ENCODE results near the gene PLCB3.

PLCB3 gene

GRCh38 chr11:64287676-64288352 lies 36.5 kb downstream of the PLCB3 start:
- no peak for DNase-seq (ENCODE audit: low read depth)

- DNase-seq (ENCODE audit: low read depth), result no peak
These were observed 37.0 kb downstream of the PLCB3 start for GRCh38 chr11:64288353-64288750.

DNA sequence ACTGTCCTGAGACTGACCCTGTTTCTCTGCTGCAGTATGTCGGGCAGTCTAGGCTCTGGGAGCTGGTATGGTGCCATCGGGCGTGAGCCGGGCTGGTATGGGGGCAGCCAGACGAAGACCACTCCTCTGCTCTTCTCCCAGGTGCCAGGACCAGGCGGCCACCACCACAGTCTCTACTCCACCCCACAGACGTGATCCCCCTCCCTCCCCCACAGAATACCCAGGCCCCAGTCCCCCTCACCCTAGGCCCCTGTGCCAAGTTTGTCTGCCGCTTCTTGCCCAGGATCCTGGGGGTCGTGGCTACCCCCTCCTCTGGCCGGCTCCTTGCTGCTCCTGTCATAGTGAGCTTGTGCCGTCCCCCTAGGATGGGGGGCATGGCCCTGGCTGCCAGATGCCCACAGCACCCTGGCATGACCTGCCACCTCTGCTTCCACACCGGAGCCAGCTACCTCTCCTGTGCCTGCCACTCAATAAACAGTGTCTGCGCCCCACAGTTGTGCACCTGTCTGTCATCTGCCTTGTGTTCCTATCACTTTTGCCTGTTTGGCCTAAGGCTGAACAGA lies 37.8 kb downstream of the PLCB3 start:
- DNase-seq (ENCODE audit: low read depth), result no peak

DNA sequence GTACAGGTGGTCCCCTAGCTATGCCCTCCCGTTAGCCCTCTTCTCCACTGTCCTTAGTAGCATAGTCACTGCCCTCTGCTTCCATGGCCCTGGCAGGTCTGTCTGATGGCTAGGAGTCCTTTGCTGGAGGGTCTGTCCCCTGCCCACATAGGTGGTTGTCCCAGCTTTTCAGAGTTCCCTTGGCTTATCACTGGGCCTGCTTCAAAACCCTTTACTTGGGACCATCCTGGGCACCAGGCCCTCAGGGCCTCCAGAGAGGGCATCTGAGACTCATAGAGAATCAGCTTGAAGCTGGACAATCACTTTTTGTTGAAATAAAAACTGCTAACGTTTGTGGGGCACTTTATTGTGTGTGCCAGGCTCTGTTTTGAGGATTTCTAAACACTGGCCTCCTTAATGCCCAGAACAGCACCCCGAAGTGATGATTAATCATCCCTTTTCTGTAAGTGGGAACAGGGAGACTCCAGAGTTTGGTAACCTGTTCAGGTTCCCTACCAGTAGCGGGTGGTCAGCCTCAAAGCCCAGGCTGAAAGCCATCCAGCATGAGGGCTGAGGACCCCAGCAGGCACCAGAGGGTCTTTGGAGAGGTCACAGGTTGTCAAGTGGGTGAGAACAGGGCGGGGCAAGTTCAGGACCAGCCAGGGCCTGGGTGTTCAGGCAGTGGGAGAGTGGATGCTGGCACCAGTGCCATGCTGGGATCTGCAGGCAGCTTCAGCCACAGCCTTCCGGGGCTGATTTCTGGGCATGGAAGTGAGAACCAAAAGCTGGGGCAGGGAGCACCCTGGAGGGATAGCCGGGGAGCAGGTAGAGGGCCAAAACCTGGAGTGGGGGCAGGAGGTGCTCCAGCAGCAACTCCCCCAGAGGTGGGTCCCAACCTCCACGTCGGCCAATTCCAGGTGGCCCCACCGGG lies 39.3 kb downstream of the PLCB3 start:
- DNase-seq (ENCODE audit: low read depth), result no peak

GRCh38 chr11:64291262-64291751 lies 40.0 kb downstream of the PLCB3 start, which contains the start of gene KCNK4:
Gene KCNK4 (plus strand): TSS chr11:64291302. CDS start chr11:64293019, 1,717 bp downstream.
- no peak for DNase-seq (ENCODE audit: low read depth)

GRCh38 chr11:64291752-64292459 lies 40.6 kb downstream of the PLCB3 start:
- no peak for DNase-seq (ENCODE audit: low read depth)

DNA sequence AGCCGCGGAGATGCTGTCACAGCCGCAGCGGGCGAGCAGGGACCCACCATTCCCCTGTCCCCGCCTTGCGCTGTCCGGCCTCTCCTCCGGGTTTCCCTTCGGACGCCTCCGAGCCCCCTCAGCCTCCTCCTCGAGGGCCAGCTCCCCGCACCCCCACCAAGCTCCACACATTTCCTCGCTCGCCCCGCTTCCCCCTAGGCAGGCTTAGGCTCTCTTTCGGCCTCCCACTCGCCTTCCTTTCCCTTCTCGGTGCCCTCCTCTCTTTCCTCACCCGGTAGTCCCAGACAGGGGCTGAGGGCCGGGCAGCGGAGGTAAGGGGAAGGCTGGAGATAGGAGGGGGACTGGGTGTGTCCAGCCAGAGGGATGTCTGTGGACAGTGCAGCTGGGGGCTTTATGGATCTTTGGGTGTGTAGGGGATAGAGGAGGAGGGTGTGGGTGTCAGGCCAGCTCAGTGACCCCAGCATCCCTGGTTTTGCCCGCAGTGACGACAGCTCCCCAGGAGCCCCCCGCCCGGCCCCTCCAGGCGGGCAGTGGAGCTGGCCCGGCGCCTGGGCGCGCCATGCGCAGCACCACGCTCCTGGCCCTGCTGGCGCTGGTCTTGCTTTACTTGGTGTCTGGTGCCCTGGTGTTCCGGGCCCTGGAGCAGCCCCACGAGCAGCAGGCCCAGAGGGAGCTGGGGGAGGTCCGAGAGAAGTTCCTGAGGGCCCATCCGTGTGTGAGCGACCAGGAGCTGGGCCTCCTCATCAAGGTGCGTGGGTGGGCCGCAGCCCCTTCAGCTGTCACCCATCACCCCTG lies 41.3 kb downstream of the PLCB3 start:
- DNase-seq (ENCODE audit: low read depth), result no peak

- no peak for DNase-seq (ENCODE audit: low read depth)
These were observed 43.4 kb downstream of the PLCB3 start for GRCh38 chr11:64294774-64295173.

DNA sequence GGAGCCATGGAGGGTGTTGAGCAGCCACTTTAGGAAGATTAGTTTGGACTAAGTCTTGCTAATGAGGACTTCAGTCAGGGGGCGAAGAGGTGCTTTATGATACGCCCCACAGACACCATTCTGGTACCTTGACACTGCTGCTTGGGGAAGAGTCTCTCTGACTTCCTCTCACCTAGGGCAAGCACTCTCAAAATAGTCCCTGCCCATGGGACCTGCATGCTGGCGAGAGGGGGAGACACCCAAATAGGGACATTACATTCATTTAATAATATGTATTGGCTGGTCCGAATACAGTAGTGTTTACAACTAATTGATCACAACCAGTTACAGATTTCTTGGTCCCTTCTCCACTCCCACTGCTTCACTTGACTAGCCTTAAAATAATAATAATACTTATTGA lies 44.4 kb downstream of the PLCB3 start:
- DNase-seq (ENCODE audit: low read depth), result no peak

- no peak for DNase-seq (ENCODE audit: low read depth)
These were observed 44.9 kb downstream of the PLCB3 start for GRCh38 chr11:64296236-64296635.

GRCh38 chr11:64296830-64297698 lies 45.7 kb downstream of the PLCB3 start:
- DNase-seq (ENCODE audit: low read depth), result no peak

GRCh38 chr11:64297699-64298358 lies 46.5 kb downstream of the PLCB3 start:
- no peak for DNase-seq (ENCODE audit: low read depth)

- no peak for DNase-seq (ENCODE audit: low read depth)
These were observed 47.9 kb downstream of the PLCB3 start for GRCh38 chr11:64298966-64299846.

DNA sequence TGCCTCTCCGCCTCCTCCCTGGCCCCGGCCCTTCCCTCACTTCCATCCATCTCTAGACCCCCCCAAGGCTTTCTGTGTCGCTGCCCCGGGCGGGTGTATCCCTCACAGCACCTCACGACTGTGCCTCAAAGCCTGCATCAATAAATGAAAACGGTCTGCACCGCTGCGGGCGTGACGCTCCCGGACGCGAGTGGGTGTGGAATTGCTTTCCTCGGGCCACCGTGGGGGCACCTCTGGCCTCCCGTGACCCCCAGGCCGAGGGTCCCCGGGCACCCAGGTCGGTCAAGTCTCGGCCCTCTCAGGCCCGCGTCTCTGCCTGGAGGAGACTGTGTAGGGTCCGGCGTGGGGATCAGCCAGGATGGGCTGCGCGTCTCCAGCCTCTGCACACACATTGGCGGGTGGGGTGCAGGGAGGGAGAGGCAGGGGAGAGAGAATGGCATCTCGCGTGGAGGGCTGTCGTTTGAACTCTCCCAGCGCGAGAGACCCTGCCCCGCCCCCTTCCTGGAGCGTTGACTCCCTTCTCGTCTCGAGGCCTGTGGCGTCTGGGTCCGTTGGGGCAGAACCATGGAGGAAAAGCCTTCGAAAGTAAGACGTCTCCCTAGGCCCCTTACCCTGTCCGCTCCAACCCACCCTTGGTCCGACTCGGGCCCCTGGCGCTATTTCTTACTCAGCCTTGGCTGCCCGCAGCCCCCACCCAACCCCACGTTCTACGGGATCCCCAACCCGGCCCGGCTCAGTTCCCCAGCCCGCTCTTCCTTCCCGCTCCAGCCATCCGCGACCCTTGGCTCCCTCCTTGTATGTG lies 48.7 kb downstream of the PLCB3 start, which contains the start of gene CATSPERZ:
Gene CATSPERZ, plus strand, starts transcription at position 512 of the 802 bp plus-strand sequence. Its CDS starts 53 bp downstream, at position 565.
- no peak for DNase-seq (ENCODE audit: low read depth)

DNA sequence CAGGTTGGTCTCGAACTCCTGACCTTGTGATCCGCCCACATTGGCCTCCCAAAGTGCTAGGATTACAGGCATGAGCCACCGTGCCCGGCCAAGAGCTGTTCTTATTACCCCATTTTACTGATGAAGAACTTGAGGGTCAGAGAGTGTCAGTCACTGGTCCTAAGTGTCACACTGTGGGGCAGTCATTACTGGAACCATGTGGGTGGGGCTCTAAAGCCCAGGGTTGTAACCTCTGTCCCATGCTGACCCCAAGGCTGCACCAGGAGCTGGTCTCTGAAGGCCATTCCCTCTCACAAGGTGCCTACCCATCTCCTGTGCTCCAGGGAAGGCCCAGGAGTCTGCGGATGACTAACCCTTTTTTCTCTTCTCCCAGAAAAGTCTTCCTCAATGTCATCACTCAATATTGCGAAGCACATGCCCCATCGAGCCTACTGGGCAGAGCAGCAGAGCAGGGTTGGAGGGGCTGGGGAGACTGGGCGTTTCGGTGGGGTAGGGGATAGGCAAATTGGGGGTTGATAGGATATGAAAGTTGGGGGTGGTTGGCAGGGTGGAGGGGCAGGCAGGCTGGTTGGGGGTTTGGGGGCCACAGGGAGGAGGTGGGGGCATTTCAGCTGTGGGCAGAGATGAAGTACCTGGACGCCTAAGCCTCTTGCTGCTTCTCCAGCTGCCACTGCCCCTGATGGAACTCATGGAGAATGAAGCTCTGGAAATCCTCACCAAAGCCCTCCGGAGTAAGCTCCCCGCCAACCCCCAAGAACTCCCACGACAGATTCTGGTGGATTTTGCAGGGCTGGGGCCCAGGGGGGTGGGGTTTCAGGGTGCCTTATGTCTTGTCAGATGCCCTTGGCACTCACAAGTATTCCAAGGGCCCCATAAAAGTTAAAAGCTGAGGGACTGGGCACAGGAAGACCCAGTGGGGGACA lies 52.0 kb downstream of the PLCB3 start:
- no peak for DNase-seq (ENCODE audit: low read depth)

DNA sequence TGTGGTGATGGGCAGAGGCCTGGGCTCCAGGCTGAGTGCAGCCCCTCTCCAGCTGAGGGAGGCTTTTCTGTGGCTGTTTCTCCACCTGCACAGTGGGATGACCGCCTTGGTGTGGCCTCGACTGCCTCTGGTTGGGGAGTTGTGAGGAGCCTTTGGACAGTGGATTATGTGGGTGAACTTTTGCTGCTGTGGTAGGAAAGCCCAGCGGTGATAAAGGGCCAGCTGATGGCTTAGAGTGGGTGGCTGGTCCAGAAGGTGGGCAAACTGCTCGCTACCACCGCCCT lies 52.6 kb downstream of the PLCB3 start:
- no peak for DNase-seq (ENCODE audit: low read depth)
